SW480 (cell line): Measurements from ENCODE around the gene PRRC2A.
A peak's percentile ranks its signal among the peaks of the same experiment; 100 is the strongest.

Experiments used
- DNase-seq: peaks from one replicate; pipeline ENCODE4 v3.0.0-alpha.2; 2016; ENCODE audit warnings: low spot score

Gene PRRC2A

GRCh38 chr6:31624070-31624469 is 3.6 kb downstream of the PRRC2A start:
- DNase-seq, result no peak

GRCh38 chr6:31626952-31627351 is 6.4 kb downstream of the PRRC2A start:
- DNase-seq, result no peak

DNA sequence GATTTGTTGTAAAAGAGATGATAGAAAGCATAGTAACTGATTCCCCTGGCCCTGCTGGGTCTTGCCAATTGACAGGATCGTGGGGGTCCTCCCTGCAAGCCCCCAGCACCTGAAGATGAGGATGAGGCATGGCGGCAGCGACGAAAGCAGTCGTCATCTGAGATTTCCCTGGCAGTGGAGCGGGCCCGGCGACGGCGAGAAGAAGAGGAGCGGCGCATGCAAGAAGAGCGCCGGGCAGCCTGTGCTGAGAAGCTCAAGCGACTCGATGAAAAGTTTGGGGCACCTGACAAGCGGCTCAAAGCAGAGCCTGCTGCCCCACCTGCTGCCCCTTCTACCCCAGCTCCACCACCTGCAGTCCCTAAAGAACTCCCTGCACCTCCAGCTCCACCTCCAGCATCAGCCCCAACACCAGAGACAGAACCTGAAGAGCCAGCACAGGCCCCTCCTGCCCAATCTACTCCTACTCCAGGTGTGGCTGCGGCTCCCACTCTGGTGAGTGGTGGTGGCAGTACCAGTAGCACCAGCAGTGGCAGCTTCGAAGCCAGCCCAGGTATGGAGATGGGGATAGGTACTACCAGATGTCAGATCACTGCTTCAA is 7.3 kb downstream of the PRRC2A start:
- no peak for DNase-seq

GRCh38 chr6:31629014-31629413 is 8.5 kb downstream of the PRRC2A start:
- no peak for DNase-seq

GRCh38 chr6:31630177-31630934 is 9.8 kb downstream of the PRRC2A start:
- DNase-seq, result no peak

- DNase-seq, result no peak
These were observed 10.7 kb downstream of the PRRC2A start for GRCh38 chr6:31631209-31631608.

DNA sequence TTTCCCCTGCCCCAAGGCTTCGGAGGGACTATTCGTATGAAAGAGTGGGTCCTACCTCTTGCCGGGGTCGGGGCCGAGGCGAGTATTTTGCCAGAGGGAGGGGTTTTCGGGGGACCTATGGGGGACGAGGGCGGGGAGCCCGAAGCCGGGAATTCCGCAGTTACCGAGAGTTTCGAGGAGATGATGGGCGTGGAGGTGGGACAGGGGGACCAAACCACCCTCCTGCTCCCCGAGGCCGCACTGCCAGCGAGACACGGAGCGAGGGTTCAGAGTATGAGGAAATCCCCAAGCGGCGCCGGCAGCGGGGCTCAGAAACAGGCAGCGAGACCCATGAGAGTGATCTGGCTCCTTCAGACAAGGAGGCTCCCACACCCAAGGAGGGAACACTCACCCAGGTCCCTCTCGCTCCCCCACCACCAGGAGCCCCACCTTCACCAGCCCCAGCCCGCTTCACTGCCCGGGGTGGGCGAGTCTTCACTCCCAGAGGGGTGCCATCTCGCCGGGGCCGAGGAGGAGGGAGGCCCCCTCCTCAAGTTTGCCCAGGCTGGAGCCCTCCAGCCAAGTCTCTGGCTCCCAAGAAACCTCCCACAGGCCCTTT is 11.3 kb downstream of the PRRC2A start:
- no peak for DNase-seq

DNA sequence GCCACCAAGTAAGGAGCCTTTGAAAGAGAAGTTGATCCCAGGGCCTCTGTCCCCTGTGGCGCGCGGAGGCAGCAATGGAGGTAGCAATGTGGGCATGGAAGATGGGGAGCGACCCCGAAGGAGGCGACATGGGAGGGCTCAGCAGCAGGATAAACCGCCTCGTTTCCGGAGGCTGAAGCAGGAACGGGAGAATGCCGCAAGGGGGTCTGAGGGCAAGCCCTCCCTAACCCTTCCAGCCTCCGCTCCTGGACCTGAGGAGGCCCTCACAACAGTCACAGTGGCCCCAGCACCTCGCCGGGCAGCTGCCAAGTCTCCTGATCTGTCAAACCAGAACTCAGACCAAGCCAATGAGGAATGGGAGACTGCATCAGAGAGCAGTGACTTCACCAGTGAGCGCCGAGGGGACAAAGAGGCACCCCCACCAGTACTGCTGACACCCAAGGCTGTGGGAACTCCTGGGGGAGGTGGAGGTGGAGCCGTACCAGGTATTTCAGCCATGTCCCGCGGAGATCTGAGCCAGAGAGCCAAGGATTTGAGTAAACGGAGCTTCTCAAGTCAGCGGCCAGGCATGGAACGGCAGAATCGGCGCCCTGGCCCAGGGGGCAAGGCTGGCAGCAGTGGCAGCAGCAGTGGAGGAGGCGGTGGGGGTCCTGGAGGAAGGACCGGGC is 11.9 kb downstream of the PRRC2A start:
- no peak for DNase-seq

GRCh38 chr6:31633447-31633846 is 12.9 kb downstream of the PRRC2A start:
- no peak for DNase-seq

DNA sequence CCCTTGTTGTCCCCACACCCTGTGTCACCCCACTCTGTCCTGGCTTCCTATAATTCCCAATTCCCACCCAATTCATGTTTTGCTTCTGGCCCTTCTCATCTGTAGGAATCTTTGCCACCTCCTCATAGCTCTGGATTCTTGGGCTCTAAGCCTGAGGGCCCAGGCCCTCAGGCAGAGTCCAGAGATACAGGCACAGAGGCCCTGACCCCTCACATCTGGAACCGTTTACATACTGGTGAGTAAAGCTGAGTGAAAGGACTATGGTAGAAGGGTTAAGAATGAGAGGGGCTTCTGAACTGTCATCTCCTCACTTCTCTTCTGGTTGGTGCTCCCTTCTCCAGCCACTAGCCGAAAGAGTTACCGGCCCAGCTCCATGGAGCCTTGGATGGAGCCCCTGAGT is 13.6 kb downstream of the PRRC2A start:
- no peak for DNase-seq

DNA sequence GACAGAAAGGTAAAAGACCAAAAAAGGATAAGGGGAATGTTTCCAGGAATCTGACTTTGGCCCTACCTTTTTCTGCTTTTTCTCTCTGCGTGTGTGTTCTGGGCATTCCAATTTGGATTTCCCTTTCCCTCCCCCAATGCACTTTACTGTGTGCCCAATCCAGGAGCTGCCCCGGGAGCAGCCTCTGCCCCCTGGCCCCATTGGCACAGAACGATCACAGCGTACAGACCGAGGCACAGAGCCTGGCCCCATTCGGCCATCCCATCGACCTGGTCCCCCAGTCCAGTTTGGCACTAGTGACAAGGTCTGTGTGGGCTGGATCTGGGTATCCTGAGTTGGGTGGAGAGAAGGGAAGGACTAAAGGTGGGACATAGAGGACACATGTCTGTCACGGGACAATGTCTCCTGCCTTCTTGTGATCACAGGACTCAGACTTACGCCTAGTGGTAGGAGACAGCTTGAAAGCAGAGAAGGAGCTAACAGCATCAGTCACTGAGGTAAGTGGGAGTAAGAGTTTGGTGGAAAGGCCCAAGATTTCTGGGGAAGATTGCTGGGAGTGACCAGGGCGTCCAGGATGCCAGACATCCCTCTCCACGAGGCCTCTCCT is 14.6 kb downstream of the PRRC2A start:
- no peak for DNase-seq

- DNase-seq, result no peak
These were observed 16.4 kb downstream of the PRRC2A start for GRCh38 chr6:31636698-31637596.

- DNase-seq, result no peak
These were observed 18.5 kb downstream of the PRRC2A start for GRCh38 chr6:31639043-31639442.

DNA sequence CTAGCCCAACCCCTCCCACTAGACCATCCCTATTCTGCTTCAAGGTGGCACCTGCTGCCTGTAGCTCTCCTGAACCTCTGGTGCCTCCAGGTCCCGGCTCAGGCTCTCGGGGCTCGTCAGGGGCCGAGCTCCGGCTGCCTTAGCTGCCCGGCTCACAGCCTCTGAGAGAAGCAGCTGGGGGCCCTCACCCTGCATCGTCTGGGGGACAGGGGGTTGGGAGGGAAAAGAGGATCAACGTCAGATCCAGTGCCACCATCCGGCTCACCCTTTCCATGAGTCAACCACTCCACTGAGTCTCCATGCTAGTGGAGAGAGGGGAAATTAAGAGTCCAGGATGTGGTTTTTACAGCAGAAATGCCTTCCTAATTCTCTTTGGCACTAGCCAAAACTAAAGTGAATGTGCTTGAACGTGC is 18.9 kb downstream of the PRRC2A start:
- no peak for DNase-seq

- no peak for DNase-seq
These were observed 20.1 kb downstream of the PRRC2A start for GRCh38 chr6:31640612-31641011.

DNA sequence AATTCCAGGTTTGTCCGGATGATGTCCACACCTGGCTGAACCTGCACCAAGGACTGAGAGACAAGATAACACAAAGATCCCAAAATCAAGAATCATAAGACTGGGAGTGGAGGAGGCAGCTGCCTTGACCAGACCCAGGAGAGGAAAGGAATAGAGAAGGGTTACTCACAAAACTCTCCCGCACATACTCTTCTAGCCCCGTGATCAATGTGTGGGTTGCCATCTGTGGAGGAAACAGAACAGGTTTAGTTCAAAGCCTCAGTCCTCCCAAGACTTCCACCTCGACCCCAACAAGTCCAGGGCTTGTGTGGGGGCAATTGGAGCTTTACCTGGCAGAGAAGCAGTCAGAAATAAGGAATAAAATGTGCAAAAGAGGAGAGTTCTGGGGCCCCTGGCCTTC is 20.9 kb downstream of the PRRC2A start:
- DNase-seq, result no peak

GRCh38 chr6:31642798-31643570 is 22.5 kb downstream of the PRRC2A start:
- no peak for DNase-seq

- DNase-seq, result no peak
These were observed 23.4 kb downstream of the PRRC2A start for GRCh38 chr6:31643818-31644454.

- DNase-seq, result no peak
These were observed 24.8 kb downstream of the PRRC2A start for GRCh38 chr6:31645325-31645724.

GRCh38 chr6:31651602-31652191 is 31.2 kb downstream of the PRRC2A start:
- DNase-seq, result peak; percentile 77
